Mesenchymal stem cell (in vitro differentiated cells and primary cell): ENCODE results near the gene MGLL.

Experiments used
- DNase-seq: peaks from one replicate; pipeline ENCODE4 v3.0.0-alpha.2; 2013
- H2AFZ ChIP-seq: one replicate; pipeline ENCODE4 v1.6.1; 2013; ENCODE audit warnings: low read depth, mild to moderate bottlenecking, control low read depth, inconsistent platforms, low read length, moderate library complexity
- H2AK5ac ChIP-seq: 2 replicates; pipeline ENCODE4 v1.6.1; 2013; ENCODE audit warnings: low read length, moderate library complexity, mild to moderate bottlenecking, inconsistent platforms; ENCODE audit not compliant: severe bottlenecking
- H2BK120ac ChIP-seq: one replicate; pipeline ENCODE4 v1.6.1; 2013; ENCODE audit warnings: low read depth, mild to moderate bottlenecking, inconsistent platforms, low read length, moderate library complexity
- H2BK12ac ChIP-seq, 2 experiments: one replicate each; pipeline ENCODE4 v1.6.1; 2013; ENCODE audit warnings: inconsistent platforms in 2 of 2, low read length in 2 of 2, mild to moderate bottlenecking in 2 of 2, moderate library complexity in 2 of 2, control low read depth in 1 of 2
- H2BK15ac ChIP-seq: one replicate; pipeline ENCODE4 v1.6.1; 2013; ENCODE audit warnings: mild to moderate bottlenecking, low read depth, inconsistent platforms; ENCODE audit not compliant: poor library complexity, severe bottlenecking
- H2BK5ac ChIP-seq: 2 replicates; pipeline ENCODE4 v1.6.1; 2013; ENCODE audit warnings: low read depth, mild to moderate bottlenecking, low read length, control low read depth, inconsistent platforms; ENCODE audit not compliant: poor library complexity, severe bottlenecking
- H3K14ac ChIP-seq, 2 experiments: one replicate each; pipeline ENCODE4 v1.6.1; 2013; ENCODE audit warnings: inconsistent platforms in 2 of 2, low read length in 2 of 2, control low read depth in 1 of 2, mild to moderate bottlenecking in 1 of 2, moderate library complexity in 1 of 2
- H3K18ac ChIP-seq, 2 experiments: one replicate each; pipeline ENCODE4 v1.6.1; 2013; ENCODE audit warnings: inconsistent platforms in 2 of 2, low read length in 2 of 2, control low read depth in 1 of 2, low read depth in 1 of 2, mild to moderate bottlenecking in 1 of 2
- H3K23ac ChIP-seq, 2 experiments: one replicate each; pipeline ENCODE4 v1.6.1; 2013; ENCODE audit warnings: inconsistent platforms in 2 of 2, low read length in 2 of 2, mild to moderate bottlenecking in 2 of 2, moderate library complexity in 2 of 2, control low read depth in 1 of 2
- H3K27ac ChIP-seq: 2 replicates; pipeline ENCODE4 v1.5.1; 2013; ENCODE audit warnings: mild to moderate bottlenecking, moderate library complexity, low read length, control low read depth, inconsistent platforms; ENCODE audit not compliant: poor library complexity, severe bottlenecking
- H3K27me3 ChIP-seq, 2 experiments: 2 replicates each; pipeline versions ENCODE4 v1.6.1 to v1.7.0; 2013; ENCODE audit warnings: low read length in 2 of 2, mild to moderate bottlenecking in 2 of 2, moderate library complexity in 2 of 2, control low read depth in 1 of 2, inconsistent platforms in 1 of 2; ENCODE audit not compliant: control insufficient read depth in 1 of 2, insufficient read depth in 1 of 2
- H3K36me3 ChIP-seq, 2 experiments: 2 replicates each; pipeline versions ENCODE4 v1.6.1 to v1.7.0; 2013; ENCODE audit warnings: low read length in 2 of 2, control low read depth in 1 of 2, inconsistent platforms in 1 of 2, low read depth in 1 of 2, mild to moderate bottlenecking in 1 of 2; ENCODE audit not compliant: insufficient read depth in 2 of 2, control insufficient read depth in 1 of 2
- H3K4ac ChIP-seq, 2 experiments: one replicate each; pipeline ENCODE4 v1.6.1; 2013; ENCODE audit warnings: inconsistent platforms in 2 of 2, low read length in 2 of 2, mild to moderate bottlenecking in 2 of 2, moderate library complexity in 2 of 2, control low read depth in 1 of 2, low read depth in 1 of 2
- H3K4me1 ChIP-seq: 2 replicates; pipeline ENCODE4 v1.6.1; 2013; ENCODE audit warnings: low read depth, low read length, control low read depth; ENCODE audit not compliant: control insufficient read depth, insufficient read depth
- H3K4me2 ChIP-seq: 2 replicates; pipeline ENCODE4 v1.6.1; 2013; ENCODE audit warnings: low read length, mild to moderate bottlenecking, inconsistent platforms; ENCODE audit not compliant: poor library complexity, severe bottlenecking
- H3K4me3 ChIP-seq, 2 experiments: 2 replicates each; pipeline versions ENCODE4 v1.5.1 to v1.7.0; 2013; ENCODE audit warnings: low read length in 2 of 2, mild to moderate bottlenecking in 2 of 2, control low read depth in 1 of 2, low read depth in 1 of 2; ENCODE audit not compliant: insufficient read depth in 1 of 2
- H3K79me1 ChIP-seq: replicated peaks from 2 replicates; pipeline ENCODE4 v1.6.1; 2013; ENCODE audit warnings: mild to moderate bottlenecking, control low read depth, low read length, inconsistent platforms; ENCODE audit not compliant: poor library complexity, severe bottlenecking
- H3K9ac ChIP-seq: 2 replicates; pipeline ENCODE4 v1.7.0; 2013; ENCODE audit warnings: mild to moderate bottlenecking, low read length, moderate library complexity
- H3K9me3 ChIP-seq: 2 replicates; pipeline ENCODE4 v1.7.0; 2013; ENCODE audit warnings: mild to moderate bottlenecking, low read length; ENCODE audit not compliant: control insufficient read depth
- H4K8ac ChIP-seq: one replicate; pipeline ENCODE4 v1.6.1; 2013; ENCODE audit warnings: inconsistent platforms, mild to moderate bottlenecking, low read length, moderate library complexity
- H4K91ac ChIP-seq: one replicate; pipeline ENCODE4 v1.6.1; 2013; ENCODE audit warnings: mild to moderate bottlenecking, low read length, inconsistent platforms
- WGBS: methylation state at CpG from one replicate; pipeline ENCODE4 v1.1.7; 2013; ENCODE audit warnings: mixed read lengths; 5-methylcytosine and 5-hydroxymethylcytosine counted together

Gene MGLL

GRCh38 chr3:127732303-127732702, 90.0 kb downstream of the MGLL start:
- H2AFZ ChIP-seq, result no peak overlapping the region
- no peaks in the 10 kb centered on the region for H3K27me3 ChIP-seq
- no peak overlapping the region for H2BK12ac ChIP-seq
- peak overlapping the region; percentile 81 for H2AK5ac ChIP-seq
- H3K4ac ChIP-seq, result no peak overlapping the region
- H3K79me1 ChIP-seq, result peaks cover 31% of the 10 kb centered on the region
- H2BK5ac ChIP-seq, result no peak overlapping the region
- H2BK120ac ChIP-seq, result no peak overlapping the region
- H3K23ac ChIP-seq, result no peak overlapping the region
- H2BK15ac ChIP-seq, result no peak overlapping the region
- WGBS, result 48% methylated on average over 4 of the region's 4 CpGs
- no peak overlapping the region for H3K4me2 ChIP-seq
- peak overlapping the region; percentile 43 for H4K91ac ChIP-seq
- no peak overlapping the region for H3K9ac ChIP-seq
- H3K4me1 ChIP-seq, result peaks cover 43% of the 10 kb centered on the region
- H3K9me3 ChIP-seq, result no peaks in the 10 kb centered on the region
- no peak overlapping the region for H4K8ac ChIP-seq
- H3K36me3 ChIP-seq, result peaks cover 12 to 13% of the 10 kb centered on the region in 2 experiments
- H3K14ac ChIP-seq, result no peak overlapping the region
- peak overlapping the region in 1 of 2 experiments; percentile 41 for H3K18ac ChIP-seq
- no peak overlapping the region for H3K4me3 ChIP-seq
- no peak overlapping the region for H3K27ac ChIP-seq
- DNase-seq, result no peak

GRCh38 chr3:127731546-127732289, 90.6 kb downstream of the MGLL start:
- Histone ChIP-seq H4K91ac (no peak overlapping the region), H3K18ac (no peak overlapping the region), H3K27ac (no peak overlapping the region), H2AFZ (no peak overlapping the region), H2BK5ac (no peak overlapping the region), H3K4me1 (peaks cover 39% of the 10 kb centered on the region), H3K14ac (no peak overlapping the region), H3K36me3 (peaks cover 12 to 13% of the 10 kb centered on the region in 2 experiments), H3K27me3 (no peaks in the 10 kb centered on the region), H3K9me3 (no peaks in the 10 kb centered on the region), H3K4ac (no peak overlapping the region), H3K9ac (no peak overlapping the region), H2AK5ac (no peak overlapping the region), H2BK120ac (no peak overlapping the region), H3K4me3 (no peak overlapping the region), H3K79me1 (peaks cover 27% of the 10 kb centered on the region), H3K23ac (no peak overlapping the region), H4K8ac (no peak overlapping the region), H2BK15ac (no peak overlapping the region), H2BK12ac (no peak overlapping the region), H3K4me2 (no peak overlapping the region)
- DNase-seq, result no peak
- 87% methylated on average over 9 of the region's 12 CpGs for WGBS

- Histone ChIP-seq H3K9me3 (no peaks in the 10 kb centered on the region), H2BK120ac (no peak overlapping the region), H3K18ac (no peak overlapping the region), H2BK15ac (no peak overlapping the region), H3K4me3 (no peak overlapping the region), H3K4me1 (peaks cover 35% of the 10 kb centered on the region), H3K79me1 (peaks cover 28% of the 10 kb centered on the region), H3K9ac (no peak overlapping the region), H2BK12ac (no peak overlapping the region), H3K27ac (no peak overlapping the region), H3K14ac (no peak overlapping the region), H2BK5ac (no peak overlapping the region), H3K4ac (no peak overlapping the region), H3K36me3 (peaks cover 12 to 13% of the 10 kb centered on the region in 2 experiments), H3K27me3 (no peaks in the 10 kb centered on the region), H2AK5ac (no peak overlapping the region), H4K8ac (no peak overlapping the region), H3K4me2 (no peak overlapping the region), H2AFZ (no peak overlapping the region), H3K23ac (no peak overlapping the region), H4K91ac (no peak overlapping the region)
- WGBS, result 100% methylated on average over 4 of the region's 6 CpGs
- peak; percentile 76 for DNase-seq
These were observed 91.5 kb downstream of the MGLL start for GRCh38 chr3:127730666-127731295.

GRCh38 chr3:127730171-127730570, 92.1 kb downstream of the MGLL start:
- Histone ChIP-seq H3K14ac (no peak overlapping the region), H2BK120ac (no peak overlapping the region), H3K23ac (no peak overlapping the region), H3K9ac (no peak overlapping the region), H3K36me3 (peaks cover 12 to 13% of the 10 kb centered on the region in 2 experiments), H2AFZ (no peak overlapping the region), H3K18ac (no peak overlapping the region), H2BK15ac (no peak overlapping the region), H4K91ac (no peak overlapping the region), H2BK5ac (no peak overlapping the region), H3K27ac (no peak overlapping the region), H2AK5ac (peak overlapping the region; percentile 9), H3K4ac (no peak overlapping the region), H3K27me3 (no peaks in the 10 kb centered on the region), H4K8ac (no peak overlapping the region), H3K4me2 (no peak overlapping the region), H3K4me1 (peaks cover 31% of the 10 kb centered on the region), H3K4me3 (no peak overlapping the region), H3K79me1 (peaks cover 30% of the 10 kb centered on the region), H2BK12ac (no peak overlapping the region), H3K9me3 (no peaks in the 10 kb centered on the region)
- 88% methylated on average over 8 of the region's 8 CpGs for WGBS
- no peak for DNase-seq
